Measurements from ENCODE around the gene IER2.

DNA sequence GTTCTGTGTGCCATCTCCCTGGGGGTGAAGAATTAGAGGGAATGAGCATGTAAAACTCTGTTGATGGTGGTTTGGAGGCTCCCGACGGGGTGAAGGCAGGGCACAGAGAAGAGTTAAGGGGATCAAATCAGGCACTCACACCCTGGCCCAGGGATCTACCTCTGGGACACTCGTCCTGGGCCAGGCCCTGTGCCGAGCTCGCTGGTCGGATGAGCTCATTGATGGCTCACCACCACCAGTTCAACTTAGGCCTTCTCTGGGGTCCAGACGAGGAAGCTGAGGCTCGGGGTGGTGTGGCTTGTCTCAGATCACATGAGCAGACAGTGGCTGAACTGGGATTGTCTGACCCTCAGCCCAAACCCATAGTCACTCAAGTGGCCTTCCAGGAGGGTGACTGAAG is 30.6 kb upstream of the IER2 start:
- TF ChIP-seq, protein P1, sequence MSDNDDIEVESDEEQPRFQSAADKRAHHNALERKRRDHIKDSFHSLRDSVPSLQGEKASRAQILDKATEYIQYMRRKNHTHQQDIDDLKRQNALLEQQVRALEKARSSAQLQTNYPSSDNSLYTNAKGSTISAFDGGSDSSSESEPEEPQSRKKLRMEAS (IDR thresholded peaks at IDR 0.05), result no peak
- TF ChIP-seq, protein P2, sequence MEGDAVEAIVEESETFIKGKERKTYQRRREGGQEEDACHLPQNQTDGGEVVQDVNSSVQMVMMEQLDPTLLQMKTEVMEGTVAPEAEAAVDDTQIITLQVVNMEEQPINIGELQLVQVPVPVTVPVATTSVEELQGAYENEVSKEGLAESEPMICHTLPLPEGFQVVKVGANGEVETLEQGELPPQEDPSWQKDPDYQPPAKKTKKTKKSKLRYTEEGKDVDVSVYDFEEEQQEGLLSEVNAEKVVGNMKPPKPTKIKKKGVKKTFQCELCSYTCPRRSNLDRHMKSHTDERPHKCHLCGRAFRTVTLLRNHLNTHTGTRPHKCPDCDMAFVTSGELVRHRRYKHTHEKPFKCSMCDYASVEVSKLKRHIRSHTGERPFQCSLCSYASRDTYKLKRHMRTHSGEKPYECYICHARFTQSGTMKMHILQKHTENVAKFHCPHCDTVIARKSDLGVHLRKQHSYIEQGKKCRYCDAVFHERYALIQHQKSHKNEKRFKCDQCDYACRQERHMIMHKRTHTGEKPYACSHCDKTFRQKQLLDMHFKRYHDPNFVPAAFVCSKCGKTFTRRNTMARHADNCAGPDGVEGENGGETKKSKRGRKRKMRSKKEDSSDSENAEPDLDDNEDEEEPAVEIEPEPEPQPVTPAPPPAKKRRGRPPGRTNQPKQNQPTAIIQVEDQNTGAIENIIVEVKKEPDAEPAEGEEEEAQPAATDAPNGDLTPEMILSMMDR (IDR thresholded peaks at IDR 0.05; ENCODE audit: control extremely low read depth in 1 of 3, insufficient read depth in 1 of 3, low read depth in 1 of 3, low read length in 3 of 3), result no peak
- TF ChIP-seq NRF1 (IDR thresholded peaks at IDR 0.05; ENCODE audit: low read depth, low read length), result no peak
- TF ChIP-seq POLR2A (IDR thresholded peaks at IDR 0.05; ENCODE audit: control extremely low read depth in 1 of 2, low read depth in 2 of 2, low read length in 2 of 2), result no peak
- TF ChIP-seq EZH2 (IDR thresholded peaks at IDR 0.05; ENCODE audit: low read depth, low read length, severe bottlenecking), result no peak
- no peak for TF ChIP-seq ZNF274 (IDR thresholded peaks at IDR 0.05; ENCODE audit: borderline replicate concordance, extremely low read depth, low read length)
- no peak for TF ChIP-seq RFX5 (IDR thresholded peaks at IDR 0.05; ENCODE audit: borderline replicate concordance, low read depth, low read length)
- no peak for TF ChIP-seq YY1 (IDR thresholded peaks at IDR 0.05; ENCODE audit: low read depth, low read length)
- TF ChIP-seq CREB1 (IDR thresholded peaks at IDR 0.05), result no peak

Data from H1 (cell line).